Sigmoid colon (tissue), 7 donors: ENCODE results near the gene FGD5. TPM values are rescaled to one million over a fixed set of nuclear protein-coding genes. Genes with fewer than 3 reads are reported as not detected.

ENCODE experiments used
- DNase-seq: peaks from one replicate; pipeline ENCODE4 v3.0.0-alpha.2; 2019
- H3K27ac ChIP-seq, 4 donors: fragments of 200-600 bp; sonication (generic); one replicate each; pipeline ENCODE4 v1.5.1; 2016 to 2019; ENCODE audit warnings: mild to moderate bottlenecking in 1 of 4
- H3K27me3 ChIP-seq, 3 donors: fragments of 200-600 bp; sonication (generic); one replicate each; pipeline ENCODE4 v1.5.1; 2019; ENCODE audit warnings: mild to moderate bottlenecking in 1 of 3
- H3K36me3 ChIP-seq, 4 donors: fragments of 200-600 bp; sonication (generic); one replicate each; pipeline ENCODE4 v1.5.1; 2016 to 2019
- H3K4me1 ChIP-seq, 4 donors: fragments of 200-600 bp; sonication (generic); one replicate each; pipeline ENCODE4 v1.5.1; 2017 to 2019
- H3K4me3 ChIP-seq, 4 donors: fragments of 200-600 bp; sonication (generic); one replicate each; pipeline ENCODE4 v1.5.1; 2017 to 2019; ENCODE audit warnings: mild to moderate bottlenecking in 2 of 4, moderate library complexity in 1 of 4
- H3K9me3 ChIP-seq, 4 donors: fragments of 200-600 bp in 3 of 4; sonication (generic) in 3 of 4; one replicate each; pipeline versions ENCODE4 v1.5.1 to v1.6.1; 2013 to 2019
- EP300 ChIP-seq, 4 donors: sonication (generic); formaldehyde crosslinking; IDR thresholded peaks; one replicate each; pipeline ENCODE4 v1.6.1; 2017; ENCODE audit warnings: antibody characterized with exemption in 4 of 4
- POLR2A ChIP-seq, 2 donors: fragments of 450-650 bp; IDR thresholded peaks; one replicate each; pipeline ENCODE4 v1.6.1; 2016; ENCODE audit warnings: antibody characterized with exemption in 2 of 2, mild to moderate bottlenecking in 2 of 2, moderate library complexity in 2 of 2
- POLR2AphosphoS5 ChIP-seq, 4 donors: sonication (generic); formaldehyde crosslinking; IDR thresholded peaks; one replicate each; pipeline ENCODE4 v1.6.1; 2017; ENCODE audit warnings: antibody characterized with exemption in 4 of 4
- WGBS, 2 donors: extraction: QIAGEN DNeasy Blood & Tissue Kit; methylation state at CpG; one replicate each; pipeline ENCODE4 v1.1.7; 2013; 5-methylcytosine and 5-hydroxymethylcytosine counted together
- intact Hi-C: fragments of 100-400 bp; cut with DNase I; formaldehyde crosslinking; loops from one replicate; pipeline ENCODE4 v1.15.1; 2023
- polyA plus RNA-seq, 3 donors: library from polyadenylated mRNA; stranded (reverse); fragments of 200-250 nt; gene quantifications; one replicate each; pipeline ENCODE4 v1.2.3, GENCODE V29; 2013
- total RNA-seq, 4 donors: library from RNA; depleted of rRNA; stranded (reverse); fragments of >200 nt; gene quantifications; one replicate each; pipeline ENCODE4 v1.1.0, GENCODE V29; 2016
- TF ChIP-seq, protein P1 (sequence below), 4 experiments: fragments of 450-650 bp in 3 of 4; fragments of 200-600 bp in 1 of 4; IDR thresholded peaks; one replicate each; pipeline ENCODE4 v1.5.1; 2016 to 2019; ENCODE audit warnings: antibody characterized with exemption in 4 of 4, mild to moderate bottlenecking in 3 of 4, moderate library complexity in 2 of 4
- donor health status: healthy with polysubstance abuse.
- donor health status: Bipolar disorder and iron deficiency.
- donor health status: healthy.

The FGD5 gene
- total and polyA plus RNA-seq, 7 donors = 2.1 to 18.6 (median 6.4) TPM

- H3K27ac ChIP-seq = no peak overlapping the region
- no peaks in the 10 kb centered on the region for H3K9me3 ChIP-seq
- no peaks in the 10 kb centered on the region for H3K27me3 ChIP-seq
- no peaks in the 10 kb centered on the region for H3K36me3 ChIP-seq
- TF ChIP-seq POLR2AphosphoS5 (IDR thresholded peaks at IDR 0.05) (no peak), EP300 (IDR thresholded peaks at IDR 0.05) (no peak), POLR2A (IDR thresholded peaks at IDR 0.05) (no peak)
- TF ChIP-seq, protein P1, sequence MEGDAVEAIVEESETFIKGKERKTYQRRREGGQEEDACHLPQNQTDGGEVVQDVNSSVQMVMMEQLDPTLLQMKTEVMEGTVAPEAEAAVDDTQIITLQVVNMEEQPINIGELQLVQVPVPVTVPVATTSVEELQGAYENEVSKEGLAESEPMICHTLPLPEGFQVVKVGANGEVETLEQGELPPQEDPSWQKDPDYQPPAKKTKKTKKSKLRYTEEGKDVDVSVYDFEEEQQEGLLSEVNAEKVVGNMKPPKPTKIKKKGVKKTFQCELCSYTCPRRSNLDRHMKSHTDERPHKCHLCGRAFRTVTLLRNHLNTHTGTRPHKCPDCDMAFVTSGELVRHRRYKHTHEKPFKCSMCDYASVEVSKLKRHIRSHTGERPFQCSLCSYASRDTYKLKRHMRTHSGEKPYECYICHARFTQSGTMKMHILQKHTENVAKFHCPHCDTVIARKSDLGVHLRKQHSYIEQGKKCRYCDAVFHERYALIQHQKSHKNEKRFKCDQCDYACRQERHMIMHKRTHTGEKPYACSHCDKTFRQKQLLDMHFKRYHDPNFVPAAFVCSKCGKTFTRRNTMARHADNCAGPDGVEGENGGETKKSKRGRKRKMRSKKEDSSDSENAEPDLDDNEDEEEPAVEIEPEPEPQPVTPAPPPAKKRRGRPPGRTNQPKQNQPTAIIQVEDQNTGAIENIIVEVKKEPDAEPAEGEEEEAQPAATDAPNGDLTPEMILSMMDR (IDR thresholded peaks at IDR 0.05) = no peak
- no peak overlapping the region for H3K4me3 ChIP-seq
- intact Hi-C loops = no loop called here
- DNase-seq = peak; percentile 22
- peaks cover 0 to 29% (median 13%) of the 10 kb centered on the region in 4 donors for H3K4me1 ChIP-seq
- WGBS, 2 donors = 77 to 79% methylated on average over 14 of the region's 14 CpGs
These were observed 14.4 kb downstream of the FGD5 start for GRCh38 chr3:14832975-14833722.

- H3K27ac ChIP-seq = no peak overlapping the region
- H3K4me3 ChIP-seq = no peak overlapping the region
- no peak for DNase-seq
- intact Hi-C loops = no loop called here
- no peaks in the 10 kb centered on the region for H3K27me3 ChIP-seq
- no peaks in the 10 kb centered on the region for H3K36me3 ChIP-seq
- WGBS, 2 donors = 81 to 87% methylated on average over 3 of the region's 3 CpGs
- H3K9me3 ChIP-seq = no peaks in the 10 kb centered on the region
- TF ChIP-seq, protein P1 (IDR thresholded peaks at IDR 0.05) = no peak
- no peak for TF ChIP-seq POLR2AphosphoS5 (IDR thresholded peaks at IDR 0.05)
- no peak for TF ChIP-seq POLR2A (IDR thresholded peaks at IDR 0.05)
- TF ChIP-seq EP300 (IDR thresholded peaks at IDR 0.05) = no peak
- H3K4me1 ChIP-seq = peaks cover 0 to 27% (median 14%) of the 10 kb centered on the region in 4 donors
These were observed 15.4 kb downstream of the FGD5 start for GRCh38 chr3:14834121-14834520.

GRCh38 chr3:14834807-14835466 lies 16.2 kb downstream of the FGD5 start:
- Histone ChIP-seq H3K4me1 (peaks cover 0 to 19% (median 6%) of the 10 kb centered on the region in 4 donors), H3K27me3 (no peaks in the 10 kb centered on the region), H3K4me3 (no peak overlapping the region), H3K36me3 (no peaks in the 10 kb centered on the region), H3K9me3 (no peaks in the 10 kb centered on the region), H3K27ac (no peak overlapping the region)
- intact Hi-C loops = no loop called here
- TF ChIP-seq, protein P1 (IDR thresholded peaks at IDR 0.05) = no peak
- no peak for TF ChIP-seq POLR2AphosphoS5 (IDR thresholded peaks at IDR 0.05)
- no peak for TF ChIP-seq POLR2A (IDR thresholded peaks at IDR 0.05)
- TF ChIP-seq EP300 (IDR thresholded peaks at IDR 0.05) = no peak
- peak; percentile 52 for DNase-seq
- WGBS, 2 donors = 89 to 90% methylated on average over 15 of the region's 15 CpGs

- intact Hi-C loops = no loop called here
- H3K27ac ChIP-seq = peak overlapping the region in 3 of 4 donors; percentile 55
- H3K36me3 ChIP-seq = no peaks in the 10 kb centered on the region
- H3K4me1 ChIP-seq = peaks cover 0 to 13% (median 5%) of the 10 kb centered on the region in 4 donors
- TF ChIP-seq EP300 (IDR thresholded peaks at IDR 0.05) (no peak), POLR2AphosphoS5 (IDR thresholded peaks at IDR 0.05) (peak in 1 of 4 donors; percentile 35)
- 66 to 74% methylated on average over 9 of the region's 9 CpGs for WGBS, 2 donors
- DNase-seq = peak; percentile 90
- H3K27me3 ChIP-seq = no peaks in the 10 kb centered on the region
- H3K9me3 ChIP-seq = no peaks in the 10 kb centered on the region
- H3K4me3 ChIP-seq = no peak overlapping the region
These were observed 17.3 kb downstream of the FGD5 start for GRCh38 chr3:14836049-14836468.

- H3K4me1 ChIP-seq = peaks cover 0 to 13% (median 5%) of the 10 kb centered on the region in 4 donors
- DNase-seq = peak; percentile 48
- intact Hi-C loops = no loop called here
- WGBS, 2 donors = 76 to 83% methylated on average over 15 of the region's 15 CpGs
- H3K36me3 ChIP-seq = no peaks in the 10 kb centered on the region
- H3K9me3 ChIP-seq = no peaks in the 10 kb centered on the region
- no peak overlapping the region for H3K4me3 ChIP-seq
- H3K27me3 ChIP-seq = no peaks in the 10 kb centered on the region
- H3K27ac ChIP-seq = peak overlapping the region; percentile 38 to 55 (median 51)
- no peak for TF ChIP-seq POLR2A (IDR thresholded peaks at IDR 0.05)
- TF ChIP-seq POLR2AphosphoS5 (IDR thresholded peaks at IDR 0.05) = no peak
- TF ChIP-seq, protein P1 (IDR thresholded peaks at IDR 0.05) = no peak
- TF ChIP-seq EP300 (IDR thresholded peaks at IDR 0.05) = no peak
These were observed 18.6 kb downstream of the FGD5 start for GRCh38 chr3:14837186-14837877.
